Body of pancreas (tissue), 4 donors: ENCODE data around the gene ABHD16A.

ENCODE experiments used
- CTCF ChIP-seq, 7 experiments: fragments of 450-650 bp in 4 of 7; fragments of 200-600 bp in 3 of 7; sonication (generic) in 3 of 7; IDR thresholded peaks; one replicate each; pipeline ENCODE4 v1.5.1; 2016 to 2019; ENCODE audit warnings: antibody characterized with exemption in 7 of 7
- POLR2A ChIP-seq, 3 donors: fragments of 450-650 bp; IDR thresholded peaks; one replicate each; pipeline ENCODE4 v1.6.1; 2016; ENCODE audit warnings: antibody characterized with exemption in 3 of 3, mild to moderate bottlenecking in 2 of 3

- TF ChIP-seq CTCF (IDR thresholded peaks at IDR 0.05) (peak in 1 of 7 experiments; percentile 23), POLR2A (IDR thresholded peaks at IDR 0.05) (peak; percentile 69 to 91 (median 88))
Observed at GRCh38 chr6:31665501-31666336, 37.4 kb downstream of the ABHD16A start, which contains the start of gene CSNK2B.
